ENCODE results near the gene NADSYN1. TPM values are rescaled to one million over a fixed set of nuclear protein-coding genes. Genes with fewer than 3 reads are reported as not detected.

Gene NADSYN1
- total and polyA plus RNA-seq, 2 of the 13 experiments (the other 11 are each of a cell fraction or from before 2014, with no cell fraction given): 35.7 to 51.5 TPM

DNA sequence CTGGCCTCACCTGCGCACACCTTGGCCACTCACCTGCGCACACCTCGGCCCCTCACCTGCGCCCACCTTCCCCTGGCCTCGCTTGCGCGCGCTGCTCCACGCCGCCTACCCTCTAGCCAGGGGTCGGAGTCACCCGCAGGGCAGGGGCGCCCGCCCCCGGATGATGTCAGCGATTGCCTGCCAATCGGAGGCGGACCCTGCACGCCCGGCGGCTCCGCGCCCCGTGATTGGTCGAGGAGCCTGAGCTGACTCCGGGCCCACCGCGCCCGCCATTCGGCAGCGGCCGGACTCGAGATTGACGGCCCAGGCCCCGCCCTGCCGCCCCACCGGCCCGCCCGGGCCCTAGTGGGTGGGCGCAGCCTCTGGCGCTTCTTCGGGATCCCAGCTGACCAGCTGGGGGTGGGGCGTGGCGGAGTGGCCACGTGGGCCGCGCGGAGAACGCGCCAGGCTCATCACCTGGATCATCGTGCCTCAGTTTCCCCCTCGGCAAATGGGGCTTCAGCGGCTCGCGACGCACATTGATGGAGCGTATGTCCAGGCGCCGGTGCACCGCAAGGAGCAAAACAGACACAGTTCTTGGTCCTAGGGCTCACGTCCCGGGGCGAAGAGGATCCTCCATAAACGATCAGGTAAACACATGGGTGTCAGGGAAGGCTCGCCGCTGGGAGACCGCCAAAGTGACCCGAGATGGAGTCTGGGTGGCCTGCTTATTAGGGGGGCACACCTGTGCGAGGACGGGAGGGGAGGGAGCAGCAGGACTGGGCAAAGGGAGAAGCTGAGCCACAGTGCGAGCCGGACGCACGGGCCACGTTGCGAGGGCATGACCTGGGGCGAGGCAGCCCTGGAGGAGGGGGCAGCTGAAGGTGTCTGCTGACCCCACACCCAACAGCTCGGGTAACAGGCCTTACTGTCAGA lies 4.5 kb upstream of the NADSYN1 start, which contains the start of gene DHCR7 (continued):
- TF ChIP-seq, protein P1, sequence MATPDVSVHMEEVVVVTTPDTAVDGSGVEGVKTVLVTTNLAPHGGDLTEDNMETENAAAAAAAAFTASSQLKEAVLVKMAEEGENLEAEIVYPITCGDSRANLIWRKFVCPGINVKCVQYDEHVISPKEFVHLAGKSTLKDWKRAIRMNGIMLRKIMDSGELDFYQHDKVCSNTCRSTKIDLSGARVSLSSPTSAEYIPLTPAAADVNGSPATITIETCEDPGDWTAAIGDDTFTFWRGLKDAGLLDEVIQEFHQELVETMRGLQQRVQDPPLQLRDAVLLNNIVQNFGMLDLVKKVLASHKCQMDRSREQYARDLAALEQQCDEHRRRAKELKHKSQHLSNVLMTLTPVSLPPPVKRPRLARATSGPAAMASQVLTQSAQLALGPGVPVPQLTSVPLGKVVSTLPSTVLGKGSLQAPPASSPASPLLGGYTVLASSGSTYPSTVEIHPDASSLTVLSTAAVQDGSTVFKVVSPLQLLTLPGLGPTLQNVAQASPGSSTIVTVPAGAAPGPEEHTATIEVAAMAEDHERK (CRISPR knock-in tag; IDR thresholded peaks at IDR 0.05; ENCODE audit: low read depth): 0 out of 2 replicates have a peak, but pooled peaks have one; percentile 18
- TF ChIP-seq HOXA9 (CRISPR knock-in tag; IDR thresholded peaks at IDR 0.05; ENCODE audit: borderline replicate concordance): peak; percentile 94
- peak; percentile 85; the same call in 1 of the 2 replicates for TF ChIP-seq ZC3H13 (CRISPR knock-in tag; IDR thresholded peaks at IDR 0.05)
- TF ChIP-seq, protein P2, sequence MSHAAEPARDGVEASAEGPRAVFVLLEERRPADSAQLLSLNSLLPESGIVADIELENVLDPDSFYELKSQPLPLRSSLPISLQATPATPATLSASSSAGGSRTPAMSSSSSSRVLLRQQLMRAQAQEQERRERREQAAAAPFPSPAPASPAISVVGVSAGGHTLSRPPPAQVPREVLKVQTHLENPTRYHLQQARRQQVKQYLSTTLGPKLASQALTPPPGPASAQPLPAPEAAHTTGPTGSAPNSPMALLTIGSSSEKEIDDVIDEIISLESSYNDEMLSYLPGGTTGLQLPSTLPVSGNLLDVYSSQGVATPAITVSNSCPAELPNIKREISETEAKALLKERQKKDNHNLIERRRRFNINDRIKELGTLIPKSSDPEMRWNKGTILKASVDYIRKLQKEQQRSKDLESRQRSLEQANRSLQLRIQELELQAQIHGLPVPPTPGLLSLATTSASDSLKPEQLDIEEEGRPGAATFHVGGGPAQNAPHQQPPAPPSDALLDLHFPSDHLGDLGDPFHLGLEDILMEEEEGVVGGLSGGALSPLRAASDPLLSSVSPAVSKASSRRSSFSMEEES (CRISPR knock-in tag; IDR thresholded peaks at IDR 0.05): peak; percentile 75
- TF ChIP-seq ZBTB37 (CRISPR knock-in tag; IDR thresholded peaks at IDR 0.05): no peak
- TF ChIP-seq, protein P3, sequence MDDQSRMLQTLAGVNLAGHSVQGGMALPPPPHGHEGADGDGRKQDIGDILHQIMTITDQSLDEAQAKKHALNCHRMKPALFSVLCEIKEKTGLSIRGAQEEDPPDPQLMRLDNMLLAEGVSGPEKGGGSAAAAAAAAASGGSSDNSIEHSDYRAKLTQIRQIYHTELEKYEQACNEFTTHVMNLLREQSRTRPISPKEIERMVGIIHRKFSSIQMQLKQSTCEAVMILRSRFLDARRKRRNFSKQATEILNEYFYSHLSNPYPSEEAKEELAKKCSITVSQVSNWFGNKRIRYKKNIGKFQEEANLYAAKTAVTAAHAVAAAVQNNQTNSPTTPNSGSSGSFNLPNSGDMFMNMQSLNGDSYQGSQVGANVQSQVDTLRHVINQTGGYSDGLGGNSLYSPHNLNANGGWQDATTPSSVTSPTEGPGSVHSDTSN (CRISPR knock-in tag; IDR thresholded peaks at IDR 0.05; ENCODE audit: borderline replicate concordance): peak; percentile 91; the same call in 1 of the 2 replicates
- no peak for TF ChIP-seq AKNA (CRISPR knock-in tag; IDR thresholded peaks at IDR 0.05; ENCODE audit: borderline replicate concordance)
- TF ChIP-seq U2AF2 (IDR thresholded peaks at IDR 0.05; ENCODE audit: low read depth, low read length): no peak
- no peak for TF ChIP-seq ZNF382 (CRISPR knock-in tag; IDR thresholded peaks at IDR 0.05; ENCODE audit: borderline replicate concordance)
- TF ChIP-seq MXI1 (IDR thresholded peaks at IDR 0.05; ENCODE audit: borderline replicate concordance, low read depth, low read length): peak; percentile 98; the same call in 2 of the 3 replicates
- no peak for TF ChIP-seq DPF2 (CRISPR knock-in tag; IDR thresholded peaks at IDR 0.05; ENCODE audit: borderline replicate concordance, low read depth)
- TF ChIP-seq ZSCAN31 (CRISPR knock-in tag; IDR thresholded peaks at IDR 0.05; ENCODE audit: low read depth): peak; percentile 84
- TF ChIP-seq ZBTB14 (CRISPR knock-in tag; IDR thresholded peaks at IDR 0.05): no peak
